T-cell (primary cell): ENCODE data around the gene ANKRD13A. TPM values are rescaled to one million over a fixed set of nuclear protein-coding genes. Genes with fewer than 3 reads are reported as not detected.

Experiments
- ATAC-seq, 4 experiments: fragments of 200-7000 bp in 3 of 4; fragments of 150-1000 bp in 1 of 4; cut with Tn5 transposase; replicated peaks in 1 of 4; 1 replicate in 3 of 4; 2 replicates in 1 of 4; pipeline ENCODE4 v1.10.0; 2021; ENCODE audit warnings: moderate library complexity in 3 of 4, mild to moderate bottlenecking in 2 of 4, moderate number of reproducible peaks in 1 of 4
- CTCF ChIA-PET, 2 donors: fragments of 300-600 bp; sonication (Branson Sonifier 250); formaldehyde crosslinking; loops; one replicate each; lab custom pipeline; 2022; ENCODE audit warnings: antibody characterized with exemption in 2 of 2; lab: Charles Lee
- POLR2A ChIA-PET, 2 donors: fragments of 300-600 bp; sonication (Branson Sonifier 250); formaldehyde crosslinking; loops; one replicate each; lab custom pipeline; 2022; ENCODE audit warnings: antibody characterized with exemption in 2 of 2; lab: Charles Lee
- DNase-seq, 35 experiments: peaks; one replicate each; pipeline versions ENCODE4 v3.0.0 to v3.0.0-alpha.2; 2013 to 2023
- H3K27ac ChIP-seq: one replicate; pipeline ENCODE4 v1.5.1; 2013; ENCODE audit warnings: low read length
- H3K27me3 ChIP-seq, 2 experiments: replicated peaks in 1 of 2; 1 replicate in 1 of 2; 2 replicates in 1 of 2; pipeline versions ENCODE4 v1.6.1 to v1.7.0; 2013; ENCODE audit warnings: low read length in 1 of 2, mixed read lengths in 1 of 2; ENCODE audit not compliant: control insufficient read depth in 2 of 2, insufficient read depth in 2 of 2; ENCODE audit errors: extremely low read depth in 1 of 2
- H3K36me3 ChIP-seq, 2 donors: 1 replicate in 1 of 2; 2 replicates in 1 of 2; pipeline versions ENCODE4 v1.6.1 to v1.7.0; 2013; ENCODE audit warnings: low read length in 1 of 2; ENCODE audit not compliant: control insufficient read depth in 2 of 2, insufficient read depth in 1 of 2; ENCODE audit errors: extremely low read depth in 1 of 2
- H3K4me1 ChIP-seq, 2 experiments: 1 replicate in 1 of 2; 2 replicates in 1 of 2; pipeline versions ENCODE4 v1.6.1 to v1.7.0; 2013; ENCODE audit warnings: low read length in 2 of 2, mixed read lengths in 1 of 2; ENCODE audit not compliant: insufficient read depth in 2 of 2, control insufficient read depth in 1 of 2; ENCODE audit errors: extremely low read depth in 1 of 2
- H3K4me3 ChIP-seq, 2 donors: 1 replicate in 1 of 2; 2 replicates in 1 of 2; pipeline versions ENCODE4 v1.5.1 to v1.7.0; 2013; ENCODE audit warnings: mild to moderate bottlenecking in 2 of 2, low read length in 1 of 2, moderate library complexity in 1 of 2; ENCODE audit not compliant: control insufficient read depth in 1 of 2; ENCODE audit errors: extremely low read depth in 1 of 2
- H3K9me3 ChIP-seq: 2 replicates; pipeline ENCODE4 v1.7.0; 2013
- H3K27ac Mint-ChIP-seq, 2 donors: one replicate each; pipeline ENCODE4 v1.8.0; 2020 to 2021; ENCODE audit warnings: mild to moderate bottlenecking in 2 of 2, mixed read lengths in 2 of 2
- H3K27me3 Mint-ChIP-seq, 2 donors: one replicate each; pipeline ENCODE4 v1.8.0; 2021 to 2022; ENCODE audit warnings: mixed read lengths in 2 of 2
- H3K36me3 Mint-ChIP-seq: one replicate; pipeline ENCODE4 v1.8.0; 2021; ENCODE audit warnings: mixed read lengths
- H3K4me1 Mint-ChIP-seq, 3 donors: one replicate each; pipeline ENCODE4 v1.8.0; 2020 to 2022; ENCODE audit warnings: mixed read lengths in 3 of 3, mild to moderate bottlenecking in 1 of 3
- H3K4me3 Mint-ChIP-seq, 3 donors: one replicate each; pipeline ENCODE4 v1.8.0; 2020 to 2022; ENCODE audit warnings: mild to moderate bottlenecking in 3 of 3, mixed read lengths in 3 of 3, moderate library complexity in 3 of 3
- H3K9me3 Mint-ChIP-seq, 3 donors: one replicate each; pipeline ENCODE4 v1.8.0; 2020 to 2022; ENCODE audit warnings: mixed read lengths in 3 of 3
- WGBS: methylation state at CpG from one replicate; pipeline ENCODE4 v1.1.5; 2013; ENCODE audit warnings: missing lambda C conversion rate; ENCODE audit not compliant: insufficient coverage; 5-methylcytosine and 5-hydroxymethylcytosine counted together
- total RNA-seq, 35 experiments: library from RNA in 6 of 35; stranded (reverse) in 6 of 35; fragments of 120-200 nt in 1 of 35; gene quantifications; one replicate each; pipeline versions ENCODE4 v1.2.1 to v1.2.4 and lab custom pipeline; 2013 to 2026

ANKRD13A gene
- total RNA-seq, 5 donors from 2014 or later (not counting 1 experiment from before 2014, with no cell fraction given) = 63.8 to 87.0 (median 76.8) TPM

- POLR2A ChIA-PET = interaction anchor here in 1 of 2 donors (0.7 kb wide), 1 partner anchor 61 kb away, joined by 5 read pairs; no protein-coding TSS in a partner anchor
- Mint-ChIP-seq H3K4me1 (peaks cover 68 to 76% (median 70%) of the 10 kb centered on the region in 3 donors), H3K36me3 (no peaks in the 10 kb centered on the region), H3K27me3 (no peaks in the 10 kb centered on the region), H3K4me3 (peak overlapping the region; percentile 98 to 99 (median 98)), H3K9me3 (no peaks in the 10 kb centered on the region), H3K27ac (peak overlapping the region; percentile 92 to 98)
- 0% methylated on average over 9 of the region's 17 CpGs for WGBS
- Histone ChIP-seq H3K4me1 (peaks cover 11 to 61% of the 10 kb centered on the region in 2 experiments), H3K4me3 (peak overlapping the region; percentile 76 to 88), H3K9me3 (no peaks in the 10 kb centered on the region), H3K27ac (no peak overlapping the region), H3K36me3 (peaks cover 0 to 2% of the 10 kb centered on the region in 2 donors), H3K27me3 (no peaks in the 10 kb centered on the region)
- ATAC-seq (no peak), DNase-seq (peak in 4 of 35 experiments; percentile 5 to 45 (median 11))
- CTCF ChIA-PET = no interaction called here
Observed at GRCh38 chr12:109999983-110000505, 814 bp downstream of the ANKRD13A start.

DNA sequence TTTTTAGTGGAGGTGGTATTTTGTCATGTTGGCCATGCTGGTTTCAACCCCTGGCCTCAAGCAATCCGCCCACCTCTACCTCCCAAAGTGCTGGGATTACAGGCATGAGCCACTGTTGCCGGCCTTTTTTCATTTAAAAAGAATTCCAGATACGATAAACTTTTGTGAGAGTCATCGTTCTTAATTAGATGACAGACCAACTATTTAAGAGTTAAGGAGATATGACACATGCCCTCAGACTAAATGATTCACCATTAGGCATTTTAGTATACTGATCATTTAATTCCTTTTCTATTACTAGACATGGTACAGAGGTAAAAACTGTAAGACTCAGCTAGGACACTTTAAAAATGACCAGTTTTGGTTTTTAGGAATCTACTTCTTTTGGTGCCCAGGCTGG, 2.4 kb downstream of the ANKRD13A start:
- Mint-ChIP-seq H3K4me1 (peaks cover 72 to 87% (median 80%) of the 10 kb centered on the region in 3 donors), H3K27me3 (no peaks in the 10 kb centered on the region), H3K4me3 (peak overlapping the region; percentile 98 to 99 (median 98)), H3K9me3 (no peaks in the 10 kb centered on the region), H3K36me3 (peaks cover 6% of the 10 kb centered on the region), H3K27ac (peak overlapping the region; percentile 39 to 90)
- H3K9me3 ChIP-seq = no peaks in the 10 kb centered on the region
- peaks cover 9 to 61% of the 10 kb centered on the region in 2 experiments for H3K4me1 ChIP-seq
- no CpG with 5 or more reads among the region's 4 CpGs for WGBS
- CTCF ChIA-PET = interaction anchor here in 1 of 2 donors (0.7 kb wide), 1 partner anchor 736 kb away, joined by 6 read pairs; no protein-coding TSS in a partner anchor
- no peak overlapping the region for H3K4me3 ChIP-seq
- H3K27me3 ChIP-seq = no peaks in the 10 kb centered on the region
- peaks cover 0 to 2% of the 10 kb centered on the region in 2 donors for H3K36me3 ChIP-seq
- ATAC-seq = no peak
- H3K27ac ChIP-seq = no peak overlapping the region
- no peak for DNase-seq
- POLR2A ChIA-PET = no interaction called here

DNA sequence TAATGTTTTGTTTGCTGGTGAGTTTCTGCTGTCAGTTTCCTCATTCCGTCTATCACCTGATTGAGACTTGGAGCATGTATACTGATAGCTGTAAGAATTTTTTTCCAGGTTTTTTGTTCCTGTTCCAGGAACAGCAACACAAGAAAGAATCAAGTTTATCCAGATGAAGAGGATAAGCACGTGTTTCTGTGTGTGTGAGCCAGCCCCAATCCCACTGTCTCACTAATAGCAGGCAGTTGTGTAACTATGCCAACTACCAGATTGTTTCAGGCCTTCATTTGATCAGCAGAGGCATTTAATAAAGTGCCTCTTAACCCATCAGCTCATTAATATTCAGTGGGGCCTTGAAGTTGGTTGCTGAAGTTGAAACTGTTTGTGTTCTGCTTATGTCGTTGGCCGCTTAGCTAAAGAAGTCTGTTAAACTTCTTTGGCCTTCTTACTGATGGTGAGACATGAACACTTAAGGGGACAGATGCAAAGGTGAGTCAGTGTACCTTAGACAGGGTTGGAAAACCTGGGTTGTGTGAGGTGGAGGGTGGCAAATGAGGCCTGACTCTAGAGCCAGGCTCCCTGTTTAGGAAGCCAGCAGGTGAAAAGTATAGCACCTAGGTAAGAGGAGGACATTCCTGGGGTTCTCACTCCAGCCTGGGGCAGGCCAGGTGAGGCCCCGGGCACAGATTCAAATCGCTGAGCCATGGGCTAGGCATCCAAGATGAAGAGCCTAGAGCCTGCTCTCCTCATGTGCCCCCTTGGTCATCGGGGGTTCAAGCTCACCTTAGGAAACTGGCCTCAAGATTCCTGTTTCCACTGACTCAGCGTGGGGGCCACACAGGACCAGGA, 3.7 kb downstream of the ANKRD13A start:
- Mint-ChIP-seq H3K36me3 (peaks cover 8% of the 10 kb centered on the region), H3K27me3 (no peaks in the 10 kb centered on the region), H3K9me3 (no peaks in the 10 kb centered on the region), H3K4me1 (peaks cover 74 to 87% (median 81%) of the 10 kb centered on the region in 3 donors), H3K4me3 (peak overlapping the region in 2 of 3 donors; percentile 21 to 34), H3K27ac (peak overlapping the region; percentile 87 to 90)
- ChIA-PET POLR2A (interaction anchor here in 1 of 2 donors (0.7 to 1.3 kb wide), 2 partner anchors 22 to 126 kb away, joined by 3 read pairs; no protein-coding TSS in a partner anchor), CTCF (interaction anchor here in 1 of 2 donors (1.1 kb wide), 1 partner anchor 11 kb away, joined by 5 read pairs; no protein-coding TSS in a partner anchor)
- H3K9me3 ChIP-seq = no peaks in the 10 kb centered on the region
- peaks cover 0 to 2% of the 10 kb centered on the region in 2 donors for H3K36me3 ChIP-seq
- H3K4me1 ChIP-seq = peaks cover 8 to 60% of the 10 kb centered on the region in 2 experiments
- peak overlapping the region; percentile 2 for H3K27ac ChIP-seq
- ATAC-seq (no peak), DNase-seq (no peak)
- 82% methylated on average over 5 of the region's 8 CpGs for WGBS
- H3K27me3 ChIP-seq = no peaks in the 10 kb centered on the region
- no peak overlapping the region for H3K4me3 ChIP-seq

DNA sequence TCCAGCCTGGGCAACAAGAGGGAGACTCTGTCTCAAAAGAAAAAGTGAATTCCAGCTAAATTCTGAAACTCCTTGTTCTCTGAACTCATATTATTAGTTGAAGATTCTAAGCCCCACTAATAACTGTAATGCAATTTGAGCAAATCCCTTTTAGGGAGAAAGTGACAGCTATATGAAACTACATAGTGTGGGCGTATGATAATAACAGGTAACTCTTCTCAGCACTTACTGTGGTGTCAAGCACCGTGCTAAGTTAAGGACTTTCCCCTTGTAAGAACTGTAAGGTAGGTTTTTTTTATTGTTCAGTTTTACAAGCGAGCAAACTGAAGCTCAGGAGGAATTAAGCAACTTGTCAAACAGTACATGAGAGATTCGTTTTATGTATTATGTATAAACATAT, 5.4 kb downstream of the ANKRD13A start:
- ChIA-PET CTCF (interaction anchor here in 1 of 2 donors (0.5 to 0.6 kb wide), 5 partner anchors 11 to 559 kb away, joined by 3 to 4 read pairs (median 3); no protein-coding TSS in a partner anchor), POLR2A (interaction anchor here (0.6 to 0.7 kb wide), 3 partner anchors 8 to 471 kb away, joined by 3 to 5 read pairs (median 4); no protein-coding TSS in a partner anchor)
- no peaks in the 10 kb centered on the region for H3K9me3 Mint-ChIP-seq
- H3K9me3 ChIP-seq = no peaks in the 10 kb centered on the region
- no peak overlapping the region for H3K4me3 ChIP-seq
- H3K4me1 Mint-ChIP-seq = peaks cover 77 to 89% (median 81%) of the 10 kb centered on the region in 3 donors
- H3K4me1 ChIP-seq = peaks cover 3 to 58% of the 10 kb centered on the region in 2 experiments
- H3K36me3 Mint-ChIP-seq = peaks cover 15% of the 10 kb centered on the region
- ATAC-seq (peak; percentile 36 to 81 (median 47)), DNase-seq (peak in 1 of 35 experiments; percentile 41)
- no CpG with 5 or more reads among the region's 4 CpGs for WGBS
- H3K4me3 Mint-ChIP-seq = peak overlapping the region; percentile 15 to 43 (median 28)
- no peaks in the 10 kb centered on the region for H3K27me3 ChIP-seq
- H3K36me3 ChIP-seq = peaks cover 0 to 2% of the 10 kb centered on the region in 2 donors
- H3K27ac ChIP-seq = peak overlapping the region; percentile 58
- peak overlapping the region; percentile 87 to 90 for H3K27ac Mint-ChIP-seq
- H3K27me3 Mint-ChIP-seq = no peaks in the 10 kb centered on the region

- Mint-ChIP-seq H3K27me3 (no peaks in the 10 kb centered on the region), H3K9me3 (no peaks in the 10 kb centered on the region), H3K27ac (peak overlapping the region; percentile 82 to 90), H3K4me1 (peaks cover 78 to 90% (median 84%) of the 10 kb centered on the region in 3 donors), H3K4me3 (peak overlapping the region; percentile 38 to 64 (median 59)), H3K36me3 (peaks cover 15% of the 10 kb centered on the region)
- DNase-seq = peak in 2 of 35 experiments; percentile 3 to 30
- Histone ChIP-seq H3K4me3 (peak overlapping the region in 1 of 2 donors; percentile 5), H3K27me3 (no peaks in the 10 kb centered on the region), H3K9me3 (no peaks in the 10 kb centered on the region), H3K27ac (peak overlapping the region; percentile 58), H3K36me3 (peaks cover 0 to 2% of the 10 kb centered on the region in 2 donors), H3K4me1 (peaks cover 0 to 53% of the 10 kb centered on the region in 2 experiments)
- 35% methylated on average over 4 of the region's 7 CpGs for WGBS
- POLR2A ChIA-PET = no interaction called here
- CTCF ChIA-PET = interaction anchor here in 1 of 2 donors (0.5 to 0.6 kb wide), 2 partner anchors 10 to 18 kb away, joined by 3 read pairs; no protein-coding TSS in a partner anchor
- ATAC-seq = peak; percentile 57 to 65 (median 61)
Observed at GRCh38 chr12:110005319-110005973, 6.2 kb downstream of the ANKRD13A start.
